ENCODE results near the gene MAPK12.

- no peak for TF ChIP-seq EZH2phosphoT487 (IDR thresholded peaks at IDR 0.05; ENCODE audit: insufficient read depth, low read depth)
- TF ChIP-seq EZH2 (IDR thresholded peaks at IDR 0.05; ENCODE audit: insufficient read depth, poor library complexity, severe bottlenecking), result no peak
These were observed 11.9 kb downstream of the MAPK12 start for GRCh38 chr22:50249341-50250248.

Measured in GM23248 (cell line).